ENCODE data around the gene TBC1D17. TPM values are rescaled to one million over a fixed set of nuclear protein-coding genes. Genes with fewer than 3 reads are reported as not detected.

The TBC1D17 gene
- total and polyA plus RNA-seq, 4 donors, result 11.3 to 27.9 (median 17.2) TPM

DNA sequence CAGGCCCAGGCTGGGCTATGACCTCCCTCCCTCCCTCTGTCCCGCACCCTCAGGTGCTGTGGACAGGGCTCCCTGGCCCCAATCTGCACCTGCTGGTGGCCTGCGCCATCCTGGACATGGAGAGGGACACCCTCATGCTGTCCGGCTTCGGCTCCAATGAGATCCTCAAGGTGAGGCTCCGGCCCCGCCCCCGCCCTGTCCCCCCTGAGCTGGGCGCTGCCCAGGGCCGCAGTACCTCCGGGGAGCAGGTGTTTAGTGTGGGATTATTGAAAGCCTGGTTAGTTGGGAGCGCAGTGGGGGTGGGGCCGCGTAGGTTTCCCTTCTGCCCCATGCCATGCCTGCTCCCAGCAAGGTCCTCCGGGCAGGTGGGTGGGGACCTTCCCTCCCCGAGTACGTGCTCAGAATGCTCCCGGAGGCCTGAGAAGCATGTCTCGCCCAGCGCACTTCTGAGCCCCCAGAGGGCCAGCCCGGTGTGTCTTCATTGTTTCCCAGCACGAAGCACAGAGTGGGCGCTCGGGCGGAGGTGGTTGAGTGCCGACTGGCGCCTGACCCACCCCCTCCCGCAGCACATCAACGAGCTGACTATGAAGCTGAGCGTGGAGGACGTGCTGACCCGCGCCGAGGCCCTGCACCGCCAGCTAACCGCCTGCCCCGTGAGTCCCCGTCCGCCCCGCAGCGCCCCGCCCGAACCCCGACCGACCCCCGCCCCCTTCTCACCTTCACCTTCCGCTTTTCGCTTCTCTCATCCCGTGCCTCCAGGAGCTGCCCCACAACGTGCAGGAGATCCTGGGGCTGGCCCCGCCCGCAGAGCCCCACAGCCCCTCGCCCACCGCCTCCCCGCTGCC, 10.4 kb downstream of the TBC1D17 start:
- WGBS, result 91% methylated on average over 54 of the region's 54 CpGs
- H3K36me3 ChIP-seq (ENCODE audit: control insufficient read depth in 4 of 4, insufficient read depth in 3 of 4, low read depth in 1 of 4, low read length in 3 of 4), result peaks cover 20 to 28% (median 24%) of the 10 kb centered on the region in 4 donors
- no peak for DNase-seq (ENCODE audit: low spot score)
- no peaks in the 10 kb centered on the region for H3K9me3 ChIP-seq (ENCODE audit: control insufficient read depth in 4 of 4, low read length in 3 of 4)
- H3K27ac ChIP-seq (ENCODE audit: low read depth in 1 of 2, low read length in 2 of 2), result no peak overlapping the region
- H3K9ac ChIP-seq (ENCODE audit: low read depth in 1 of 2, low read length in 2 of 2), result no peak overlapping the region
- H3K4me3 ChIP-seq (ENCODE audit: low read depth in 1 of 3, low read length in 3 of 3), result no peak overlapping the region
- TF ChIP-seq CTCF (IDR thresholded peaks at IDR 0.05; ENCODE audit: low read depth, low read length, missing input control) (no peak), HNF4A (conservative IDR thresholded peaks at IDR 0.05) (no peak), YY1 (IDR thresholded peaks at IDR 0.05) (no peak), EGR1 (IDR thresholded peaks at IDR 0.05; ENCODE audit: low read depth in 2 of 2) (no peak), RXRA (IDR thresholded peaks at IDR 0.05) (no peak), GABPA (IDR thresholded peaks at IDR 0.05 in 1 of 2, conservative IDR thresholded peaks at IDR 0.05 in 1 of 2) (no peak), FOXA1 (IDR thresholded peaks at IDR 0.05) (no peak), TAF1 (conservative IDR thresholded peaks at IDR 0.05) (no peak), JUND (IDR thresholded peaks at IDR 0.05) (no peak), HNF4G (IDR thresholded peaks at IDR 0.05) (no peak), NR2F2 (IDR thresholded peaks at IDR 0.05) (no peak), FOXA2 (IDR thresholded peaks at IDR 0.05) (no peak), ZBTB33 (IDR thresholded peaks at IDR 0.05) (no peak), REST (IDR thresholded peaks at IDR 0.05) (no peak)
- TF ChIP-seq, protein P1, sequence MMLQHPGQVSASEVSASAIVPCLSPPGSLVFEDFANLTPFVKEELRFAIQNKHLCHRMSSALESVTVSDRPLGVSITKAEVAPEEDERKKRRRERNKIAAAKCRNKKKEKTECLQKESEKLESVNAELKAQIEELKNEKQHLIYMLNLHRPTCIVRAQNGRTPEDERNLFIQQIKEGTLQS (IDR thresholded peaks at IDR 0.05), result no peak
- TF ChIP-seq, protein P2, sequence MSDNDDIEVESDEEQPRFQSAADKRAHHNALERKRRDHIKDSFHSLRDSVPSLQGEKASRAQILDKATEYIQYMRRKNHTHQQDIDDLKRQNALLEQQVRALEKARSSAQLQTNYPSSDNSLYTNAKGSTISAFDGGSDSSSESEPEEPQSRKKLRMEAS (IDR thresholded peaks at IDR 0.05), result no peak
- H3K27me3 ChIP-seq (ENCODE audit: control insufficient read depth in 4 of 4, insufficient read depth in 4 of 4, low read length in 3 of 4), result no peaks in the 10 kb centered on the region
- H3K4me1 ChIP-seq (ENCODE audit: control insufficient read depth in 4 of 4, insufficient read depth in 4 of 4, low read length in 3 of 4), result peaks cover 0 to 9% (median 4%) of the 10 kb centered on the region in 4 donors
